GM19328 (cell line): ENCODE measurements around the gene PRRC2B.
"Not testable (repeated sequence)": the region's sequence is repeated elsewhere in the genome, so short reads cannot be mapped to it uniquely, and the experiment has no call there.

Source experiments
- ATAC-seq: cut with Tn5 transposase; IDR thresholded peaks from one replicate; pipeline ENCODE4 v1.9.1; 2021; ENCODE audit warnings: mild to moderate bottlenecking, moderate library complexity; ENCODE audit not compliant: unreplicated experiment

Gene PRRC2B

DNA sequence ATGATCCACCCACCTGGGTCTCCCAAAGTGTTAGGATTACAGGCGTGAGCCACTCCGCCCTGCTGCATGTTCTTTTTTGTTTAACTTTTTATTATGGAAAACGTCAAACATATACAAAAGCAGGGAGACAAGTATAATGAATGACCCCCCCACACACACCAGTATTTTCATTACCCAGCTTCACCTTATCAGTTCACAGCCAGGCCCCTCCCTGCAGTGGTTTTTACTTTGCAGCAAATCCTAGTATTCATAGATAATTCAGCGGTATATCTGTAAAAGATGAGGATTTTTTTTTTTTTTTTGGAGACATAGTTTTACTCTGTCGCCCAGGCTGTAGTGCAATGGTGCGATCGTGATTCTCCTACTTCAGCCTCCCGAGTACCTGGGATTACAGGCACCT, 111.1 kb downstream of the PRRC2B start:
- no peak for ATAC-seq

DNA sequence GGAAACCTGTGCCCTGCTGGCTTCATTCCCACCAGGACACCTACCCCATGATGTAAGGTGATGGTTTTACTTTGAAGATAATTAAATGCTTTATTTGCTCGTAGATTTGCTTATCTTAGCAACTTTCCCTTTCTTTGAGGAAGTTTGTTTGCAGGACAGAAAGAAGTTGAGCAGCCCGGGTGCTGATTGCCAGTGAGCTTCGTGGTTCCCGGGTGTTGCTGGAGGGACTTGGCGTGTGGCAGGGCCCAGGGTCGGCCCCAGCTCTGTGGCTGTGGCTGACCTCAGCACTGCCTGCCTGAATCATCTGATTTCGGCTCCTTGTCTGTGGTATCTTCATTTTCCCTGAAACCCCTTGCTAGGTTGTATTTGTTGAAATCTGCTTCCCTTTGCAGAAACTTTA, 117.5 kb downstream of the PRRC2B start:
- no peak for ATAC-seq

GRCh38 chr9:131511880-131512279, 118.0 kb downstream of the PRRC2B start:
- ATAC-seq = no peak

GRCh38 chr9:131513177-131513576, 119.3 kb downstream of the PRRC2B start:
- no peak for ATAC-seq

DNA sequence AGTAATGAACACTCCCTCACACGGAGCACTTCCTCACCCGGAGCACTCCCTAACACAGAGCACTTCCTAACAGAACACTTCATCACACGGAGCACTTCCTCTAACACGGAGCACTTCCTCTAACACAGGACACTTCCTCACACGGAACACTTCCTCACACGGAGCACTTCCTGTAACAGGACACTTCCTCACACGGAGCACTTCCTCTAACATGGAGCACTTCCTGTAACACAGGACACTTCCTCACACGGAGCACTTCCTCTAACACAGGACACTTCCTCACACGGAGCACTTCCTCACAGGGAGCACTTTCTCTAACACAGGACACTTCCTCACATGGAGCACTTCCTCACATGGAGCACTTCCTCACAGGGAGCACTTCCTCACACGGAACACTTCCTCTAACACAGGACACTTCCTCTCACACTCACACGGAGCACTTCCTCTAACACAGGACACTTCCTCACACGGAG, 121.7 kb downstream of the PRRC2B start:
- not testable (repeated sequence) for ATAC-seq

DNA sequence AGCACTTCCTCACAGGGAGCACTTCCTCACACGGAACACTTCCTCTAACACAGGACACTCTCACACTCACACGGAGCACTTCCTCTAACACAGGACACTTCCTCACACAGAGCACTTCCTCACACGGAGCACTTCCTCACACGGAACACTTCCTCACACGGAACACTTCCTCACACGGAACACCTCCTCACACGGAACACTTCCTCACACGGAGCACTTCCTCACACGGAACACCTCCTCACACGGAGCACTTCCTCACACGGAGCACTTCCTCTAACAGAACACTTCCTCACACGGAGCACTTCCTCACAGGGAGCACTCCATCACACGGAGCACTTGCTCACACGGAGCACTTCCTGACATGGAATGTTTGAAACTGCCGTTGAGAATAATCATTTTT, 122.2 kb downstream of the PRRC2B start:
- ATAC-seq = no peak

- no peak for ATAC-seq
Measured at GRCh38 chr9:131516930-131517329, 123.0 kb downstream of the PRRC2B start.

- ATAC-seq = no peak
Measured at GRCh38 chr9:131517761-131518190, 123.9 kb downstream of the PRRC2B start.

DNA sequence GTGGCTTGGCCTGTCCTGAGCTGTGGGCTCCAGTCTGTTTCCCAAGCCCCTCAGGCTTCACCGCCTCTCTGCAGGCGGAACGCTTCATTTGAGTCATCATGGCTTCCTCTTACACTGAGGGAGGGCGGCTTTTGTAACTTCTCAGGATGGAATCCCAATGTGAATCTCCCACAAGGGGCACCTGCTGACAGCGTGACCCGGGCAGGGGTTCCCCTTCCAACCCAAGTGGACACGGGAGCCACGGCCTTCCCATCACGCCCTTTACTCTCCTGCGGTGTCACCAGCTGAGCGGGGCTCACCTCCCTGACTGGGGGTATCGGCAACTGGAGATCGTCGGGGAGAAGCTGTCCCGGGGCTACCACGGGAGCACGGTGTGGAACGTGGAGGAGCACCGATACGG, 124.7 kb downstream of the PRRC2B start:
- no peak for ATAC-seq

DNA sequence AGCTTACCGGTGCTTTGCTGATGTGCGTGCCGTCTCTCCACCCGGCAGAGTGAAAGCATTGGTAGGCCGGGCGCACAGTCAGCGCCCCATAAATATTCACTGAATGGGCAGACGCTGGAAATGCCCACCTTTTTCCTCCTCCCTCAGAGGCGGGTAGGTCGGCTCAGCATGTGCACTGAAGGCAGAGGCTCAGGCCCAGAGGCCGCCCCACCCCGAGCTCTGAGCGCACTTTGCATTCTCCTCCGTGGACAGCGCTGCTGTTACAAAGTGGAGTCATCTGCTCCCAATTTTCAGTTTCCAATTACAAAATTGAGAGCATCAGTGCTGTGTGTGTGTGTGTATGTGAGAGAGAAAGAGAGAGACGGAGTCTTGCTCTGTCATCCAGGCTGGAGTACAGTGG, 126.6 kb downstream of the PRRC2B start:
- ATAC-seq = no peak

DNA sequence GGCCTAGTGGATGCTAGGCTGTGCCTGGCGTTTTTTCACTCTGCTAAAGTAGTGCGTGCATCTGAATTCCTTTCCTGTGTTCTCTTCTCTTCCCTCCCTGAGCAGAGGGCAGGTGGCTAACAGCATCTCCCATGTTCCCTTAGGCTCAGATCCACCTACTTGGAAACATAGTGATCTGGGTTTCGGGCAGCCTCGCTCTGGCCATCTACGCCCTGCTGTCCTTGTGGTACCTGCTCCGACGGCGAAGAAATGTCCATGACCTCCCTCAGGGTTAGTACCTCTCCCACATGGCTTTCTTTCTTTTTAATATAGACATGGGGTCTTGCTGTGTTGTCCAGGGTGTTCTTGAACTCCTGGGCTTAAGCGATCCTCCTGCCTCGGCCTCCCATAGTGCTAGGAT, 127.3 kb downstream of the PRRC2B start:
- no peak for ATAC-seq

DNA sequence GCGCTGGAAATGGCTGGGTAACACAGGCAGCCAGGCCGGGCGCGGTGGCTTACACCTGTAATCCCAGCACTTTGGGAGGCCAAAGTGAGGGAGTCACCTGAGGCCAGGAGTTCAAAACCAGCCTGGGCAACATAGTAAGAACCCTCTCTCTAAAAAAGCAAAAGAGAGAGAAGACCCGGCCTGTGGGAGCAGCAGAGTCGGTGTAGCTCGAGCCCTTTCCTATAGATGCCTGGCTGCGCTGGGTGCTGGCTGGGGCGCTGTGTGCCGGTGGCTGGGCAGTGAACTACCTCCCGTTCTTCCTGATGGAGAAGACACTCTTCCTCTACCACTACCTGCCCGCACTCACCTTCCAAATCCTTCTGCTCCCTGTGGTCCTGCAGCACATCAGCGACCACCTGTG, 127.9 kb downstream of the PRRC2B start:
- no peak for ATAC-seq

- no peak for ATAC-seq
Measured at GRCh38 chr9:131522257-131523085, 128.6 kb downstream of the PRRC2B start.

DNA sequence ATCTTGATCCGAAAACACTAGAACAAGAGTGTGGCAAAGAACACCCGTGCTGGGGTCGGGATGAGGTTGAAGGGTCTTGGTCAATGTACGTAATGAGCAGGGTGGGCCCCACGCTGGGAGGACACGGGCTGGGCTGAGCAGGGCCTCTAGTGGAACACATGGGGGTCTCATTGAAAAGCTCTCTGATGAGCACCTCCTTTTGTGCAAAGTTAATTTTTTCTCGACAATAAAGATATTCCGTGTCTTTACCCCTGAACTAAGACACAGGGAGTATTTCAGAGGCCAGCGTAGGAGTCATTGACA, 129.2 kb downstream of the PRRC2B start:
- no peak for ATAC-seq

- no peak for ATAC-seq
Measured at GRCh38 chr9:131523451-131524435, 129.9 kb downstream of the PRRC2B start.

- ATAC-seq = no peak
Measured at GRCh38 chr9:131524665-131525315, 130.9 kb downstream of the PRRC2B start.

- no peak for ATAC-seq
Measured at GRCh38 chr9:131525643-131526565, 132.0 kb downstream of the PRRC2B start.

GRCh38 chr9:131528186-131528585, 134.3 kb downstream of the PRRC2B start:
- ATAC-seq = no peak

DNA sequence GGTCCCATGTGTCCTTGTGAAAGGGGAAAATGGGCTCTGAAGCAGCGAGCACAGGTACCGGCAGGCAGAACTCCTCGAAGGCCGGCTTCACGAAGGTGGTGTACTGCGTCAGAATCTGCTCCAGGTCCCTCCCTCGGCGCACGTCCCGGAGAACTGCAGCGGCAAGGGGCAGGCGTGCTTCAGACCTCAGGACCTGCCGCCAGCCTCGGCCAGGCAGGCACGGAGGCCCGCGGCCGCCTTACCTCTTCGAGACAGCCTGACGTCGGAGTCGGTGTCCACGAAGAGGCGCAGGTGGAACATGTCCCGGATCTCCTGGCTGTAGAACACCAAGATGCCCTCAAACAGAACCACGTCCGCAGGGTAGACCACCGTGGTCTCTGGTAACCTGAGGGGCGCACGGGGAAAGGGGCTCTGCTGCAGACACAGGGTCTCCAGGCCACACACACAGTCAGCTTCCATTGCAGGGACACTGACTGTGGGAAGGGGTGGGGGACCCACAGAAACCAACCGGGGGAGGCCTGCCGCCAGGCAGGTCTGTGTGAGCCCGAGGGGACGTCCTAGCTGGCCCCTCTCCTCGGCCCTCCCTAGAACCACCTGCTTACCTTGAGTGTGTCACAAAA, 135.1 kb downstream of the PRRC2B start:
- no peak for ATAC-seq
